Measurements from ENCODE around the gene ADARB2.
"Not testable (repeated sequence)": the region's sequence is repeated elsewhere in the genome, so short reads cannot be mapped to it uniquely, and the experiment has no call there.

ADARB2 gene

GRCh38 chr10:1737222-1738061 is at the start of gene ADARB2:
Gene ADARB2, minus strand, starts transcription at chr10:1737525.
- intact Hi-C loops (cut with DNase I), result no loop called here
- DNase-seq, result peak; percentile 59 to 97 (median 82)

GRCh38 chr10:1785835-1786234 is 48.5 kb upstream of the ADARB2 start:
- intact Hi-C loops (cut with DNase I), result no loop called here
- no peak for DNase-seq

DNA sequence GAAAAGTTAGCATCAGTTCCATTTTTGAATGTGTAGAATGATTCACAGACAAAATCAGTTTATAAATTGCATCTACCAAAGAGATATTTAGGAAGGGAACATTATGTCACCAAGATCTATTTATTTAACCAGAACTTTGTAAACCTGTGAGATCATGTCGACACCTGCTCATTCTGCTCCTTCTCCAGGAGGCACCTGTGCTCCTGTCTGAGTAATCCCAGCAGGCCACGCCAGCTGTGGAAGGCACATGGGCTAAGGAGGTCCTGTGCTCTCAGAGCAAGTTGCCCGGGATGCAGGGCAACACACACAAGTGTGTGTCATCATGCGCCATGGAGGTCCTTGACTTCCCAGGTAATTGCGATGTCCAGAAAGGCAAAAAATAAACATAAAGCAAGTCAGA is 45.5 kb upstream of the ADARB2 start:
- intact Hi-C loops (cut with DNase I), result no loop called here

DNA sequence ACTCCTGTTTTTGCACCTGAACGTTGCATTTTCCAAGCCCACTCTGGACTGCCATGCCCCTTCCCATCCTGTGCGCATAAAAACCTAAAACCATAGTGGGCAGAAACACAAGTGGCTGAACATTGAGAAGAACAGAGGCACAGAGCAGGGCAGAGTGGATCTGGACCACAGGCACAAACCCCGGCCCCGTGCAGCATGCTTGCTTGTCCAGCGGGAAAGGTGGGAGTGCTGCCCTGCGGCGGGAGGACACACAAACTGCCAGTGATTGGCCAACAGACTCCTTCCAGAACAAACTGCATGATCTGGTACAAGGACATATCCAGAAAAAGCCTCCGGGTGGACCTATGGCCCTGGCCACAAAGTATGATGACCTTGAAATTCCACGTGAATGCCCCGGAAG is 42.5 kb upstream of the ADARB2 start:
- intact Hi-C loops (cut with DNase I), result no loop called here

More for the DNA sequence above, 45.5 kb upstream of the ADARB2 start:
- peak in 1 of 10 donors; percentile 53 for DNase-seq

GRCh38 chr10:1778375-1778969 is 41.1 kb upstream of the ADARB2 start:
- intact Hi-C loops (cut with DNase I), result no loop called here
- peak in 1 of 10 donors; percentile 62 for DNase-seq

More for the DNA sequence above, 42.5 kb upstream of the ADARB2 start:
- DNase-seq, result peak in 1 of 10 donors; percentile 55

- peak in 1 of 10 donors; percentile 21 for DNase-seq
- intact Hi-C loops (cut with DNase I), result no loop called here
These were observed 38.9 kb upstream of the ADARB2 start for GRCh38 chr10:1776127-1776662.

DNA sequence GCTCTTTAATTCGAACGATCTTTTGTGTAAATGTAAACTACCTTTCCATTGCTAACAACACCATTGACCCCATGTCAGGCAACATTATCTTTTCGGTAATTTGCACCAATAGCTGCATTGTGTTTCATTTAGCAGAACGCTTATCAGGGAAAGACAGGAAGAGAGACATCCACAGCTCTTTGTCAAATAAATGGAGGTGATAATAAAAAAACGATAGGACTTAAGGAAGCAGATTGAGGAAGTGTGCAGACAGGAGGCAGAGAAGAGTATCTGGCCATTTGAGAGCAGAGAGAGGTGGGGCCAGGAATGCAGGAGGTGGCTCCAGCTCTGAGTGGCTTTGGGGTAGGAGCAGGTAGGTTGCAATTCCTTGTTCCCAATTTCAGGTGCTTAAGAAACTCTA is 37.5 kb upstream of the ADARB2 start:
- intact Hi-C loops (cut with DNase I), result no loop called here
- DNase-seq, result no peak

DNA sequence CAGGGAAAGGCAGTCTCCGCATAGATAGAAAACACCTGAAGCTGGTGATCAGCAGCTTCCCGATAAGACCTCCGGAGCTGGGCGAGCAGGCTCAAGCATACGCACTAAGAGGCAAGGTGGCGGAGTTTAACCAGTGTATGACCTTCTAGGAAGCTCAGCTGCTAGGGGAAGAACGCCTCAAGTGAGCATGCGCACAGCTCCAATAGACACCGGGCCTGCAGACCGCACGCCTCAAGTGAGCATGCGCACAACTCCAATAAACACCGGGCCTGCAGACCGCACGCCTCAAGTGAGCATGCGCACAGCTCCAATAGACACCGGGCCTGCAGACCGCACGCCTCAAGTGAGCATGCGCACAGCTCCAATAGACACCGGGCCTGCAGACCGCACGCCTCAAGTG is 35.9 kb upstream of the ADARB2 start:
- intact Hi-C loops (cut with DNase I); DNase-seq: not testable (repeated sequence)

GRCh38 chr10:1766049-1766448 is 28.7 kb upstream of the ADARB2 start:
- peak in 1 of 10 donors; percentile 65 for DNase-seq
- intact Hi-C loops (cut with DNase I), result no loop called here

- DNase-seq, result no peak
- intact Hi-C loops (cut with DNase I), result no loop called here
These were observed 24.8 kb upstream of the ADARB2 start for GRCh38 chr10:1762076-1762475.

DNA sequence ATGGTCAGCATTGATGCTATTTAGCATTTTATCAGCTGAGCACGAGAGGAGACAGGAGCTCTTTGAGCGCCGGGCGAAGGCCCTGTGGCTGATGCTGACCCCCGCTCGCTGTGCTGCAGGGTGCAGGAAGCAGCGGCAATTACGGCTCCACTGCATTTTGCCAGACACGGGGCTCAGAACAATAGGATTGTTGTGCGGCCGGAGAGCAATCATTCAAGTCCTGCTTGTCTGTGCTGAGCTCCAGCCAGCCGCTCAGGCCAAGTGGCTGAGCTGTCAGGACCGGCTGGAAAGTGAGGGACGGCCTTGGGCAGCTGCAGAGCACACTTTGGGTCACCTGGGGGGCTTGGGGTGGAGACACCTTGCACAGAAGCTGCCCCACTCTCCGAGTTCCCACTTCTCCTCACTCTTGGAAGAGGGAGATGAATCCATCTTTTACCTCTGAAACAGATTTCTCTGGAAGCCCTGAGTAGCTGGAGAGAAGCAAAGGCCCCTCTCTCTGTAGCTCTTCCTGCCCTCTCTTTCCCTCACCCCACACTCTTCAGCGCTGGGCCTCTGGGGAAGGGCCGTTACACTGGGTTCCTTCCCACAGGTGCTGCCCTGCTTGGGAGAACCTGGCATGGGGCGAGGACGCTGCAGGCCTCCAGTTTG is 17.3 kb upstream of the ADARB2 start:
- DNase-seq, result peak; percentile 43 to 93 (median 68)
- intact Hi-C loops (cut with DNase I), result no loop called here

GRCh38 chr10:1752153-1752552 is 14.8 kb upstream of the ADARB2 start:
- intact Hi-C loops (cut with DNase I), result no loop called here
- peak in 1 of 10 donors; percentile 55 for DNase-seq

- intact Hi-C loops (cut with DNase I), result no loop called here
- no peak for DNase-seq
These were observed 10.3 kb upstream of the ADARB2 start for GRCh38 chr10:1747590-1748157.

DNA sequence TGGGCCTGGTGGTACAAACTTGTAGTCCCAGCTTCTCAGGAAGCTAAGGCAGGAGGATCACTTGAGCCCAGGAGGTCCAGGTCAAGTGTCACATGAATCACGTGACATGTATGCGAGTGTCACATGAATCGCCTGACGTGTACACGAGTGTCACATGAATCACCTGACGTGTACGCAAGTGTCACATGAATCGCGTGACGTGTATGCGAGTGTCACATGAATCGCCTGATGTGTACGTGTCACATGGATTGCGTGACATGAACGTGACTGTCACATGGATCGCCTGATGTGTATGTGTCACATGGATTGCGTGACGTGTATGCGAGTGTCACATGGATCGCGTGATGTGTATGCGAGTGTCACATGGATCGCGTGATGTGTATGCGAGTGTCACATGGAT is 9.5 kb upstream of the ADARB2 start:
- DNase-seq, result no peak
- intact Hi-C loops (cut with DNase I), result no loop called here

GRCh38 chr10:1745780-1746456 is 8.6 kb upstream of the ADARB2 start:
- DNase-seq, result no peak
- intact Hi-C loops (cut with DNase I), result no loop called here

DNA sequence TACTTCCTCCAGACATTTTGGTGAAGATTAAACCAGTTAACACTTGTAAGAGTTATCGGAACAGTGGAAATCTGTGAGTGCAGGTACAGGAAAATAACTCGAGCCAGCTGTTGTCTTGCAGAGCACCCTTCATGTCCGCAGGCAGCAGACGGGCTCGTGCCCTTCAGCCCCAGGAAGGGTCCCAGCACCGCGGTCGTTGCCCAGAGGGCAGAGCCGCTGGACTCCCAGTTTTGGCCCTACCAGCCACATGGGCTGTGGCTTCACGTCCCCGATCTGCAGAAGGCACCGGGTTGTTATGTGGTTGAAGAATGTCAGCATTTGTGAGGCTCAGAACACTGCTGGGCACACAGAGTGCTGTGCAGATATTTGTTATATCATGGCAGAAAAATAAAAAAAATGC is 7.2 kb upstream of the ADARB2 start:
- DNase-seq, result no peak
- intact Hi-C loops (cut with DNase I), result no loop called here

- DNase-seq, result no peak
- intact Hi-C loops (cut with DNase I), result no loop called here
These were observed 5.8 kb upstream of the ADARB2 start for GRCh38 chr10:1743141-1743540.

DNA sequence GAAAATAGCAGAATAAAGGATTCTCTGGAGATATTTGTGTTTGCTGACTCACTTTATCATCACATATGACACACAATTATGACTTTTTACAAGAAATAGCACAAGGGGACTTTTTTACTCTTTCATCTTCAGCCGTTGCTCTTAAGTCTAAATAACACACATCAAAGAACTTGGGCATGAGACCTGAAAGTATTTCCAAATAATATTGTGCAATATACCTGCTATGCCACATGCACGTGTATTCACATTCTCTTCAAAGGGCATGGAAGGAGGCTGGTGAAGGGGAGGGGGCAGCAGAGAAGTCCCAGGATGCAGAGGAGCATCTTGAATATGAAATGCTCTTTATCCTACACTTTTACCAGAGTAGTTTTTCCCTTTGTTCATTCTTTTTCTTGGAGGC is 4.1 kb upstream of the ADARB2 start:
- intact Hi-C loops (cut with DNase I), result no loop called here
- no peak for DNase-seq

- intact Hi-C loops (cut with DNase I), result no loop called here
- DNase-seq, result peak in 9 of 10 donors; percentile 56 to 95 (median 77)
These were observed 2.4 kb upstream of the ADARB2 start for GRCh38 chr10:1739751-1740150.

GRCh38 chr10:1738950-1739349 is 1.6 kb upstream of the ADARB2 start:
- intact Hi-C loops (cut with DNase I), result no loop called here
- DNase-seq, result no peak

DNA sequence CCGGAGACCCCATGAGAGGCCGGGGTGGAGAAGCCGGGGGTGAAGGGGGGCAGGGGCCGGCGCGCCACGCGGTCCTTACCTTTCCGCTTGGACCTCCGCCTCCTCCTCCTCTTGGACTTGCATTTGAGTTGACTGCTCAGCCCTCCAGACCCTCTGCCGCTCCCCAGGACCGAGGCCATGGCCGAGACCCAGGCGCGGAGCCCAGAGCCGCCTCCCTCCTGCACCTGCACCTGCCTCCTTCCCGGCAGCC is 428 bp downstream of the ADARB2 start:
- no peak for DNase-seq
- intact Hi-C loops (cut with DNase I), result no loop called here

Data from posterior cingulate gyrus (tissue), 11 donors.